Fibroblast of skin of abdomen (primary cell): Measurements from ENCODE around the gene HS3ST5.
A peak's percentile ranks its signal among the peaks of the same experiment; 100 is the strongest.
"Not testable (repeated sequence)": the region's sequence is repeated elsewhere in the genome, so short reads cannot be mapped to it uniquely, and the experiment has no call there.

Source experiments
- DNase-seq: peaks from one replicate; pipeline ENCODE4 v3.0.0-alpha.2; 2013

The HS3ST5 gene

GRCh38 chr6:114084327-114084890 is 258.4 kb downstream of the HS3ST5 start:
- peak; percentile 43 for DNase-seq

- DNase-seq = no peak
Measured at GRCh38 chr6:114083251-114083650, 259.6 kb downstream of the HS3ST5 start.

- DNase-seq = no peak
Measured at GRCh38 chr6:114081730-114082129, 261.1 kb downstream of the HS3ST5 start.

- DNase-seq = no peak
Measured at GRCh38 chr6:114080891-114081510, 261.8 kb downstream of the HS3ST5 start.

GRCh38 chr6:114080410-114080809 is 262.4 kb downstream of the HS3ST5 start:
- DNase-seq = not testable (repeated sequence)

- DNase-seq = no peak
Measured at GRCh38 chr6:114075777-114076176, 267.0 kb downstream of the HS3ST5 start.

GRCh38 chr6:114075300-114075699 is 267.5 kb downstream of the HS3ST5 start:
- DNase-seq = no peak

GRCh38 chr6:114068771-114069170 is 274.1 kb downstream of the HS3ST5 start:
- DNase-seq = no peak

GRCh38 chr6:114068116-114068515 is 274.7 kb downstream of the HS3ST5 start:
- no peak for DNase-seq

GRCh38 chr6:114064862-114065261 is 278.0 kb downstream of the HS3ST5 start:
- DNase-seq = no peak

GRCh38 chr6:114063956-114064355 is 278.9 kb downstream of the HS3ST5 start:
- peak; percentile 15 for DNase-seq

- no peak for DNase-seq
Measured at GRCh38 chr6:114062199-114062598, 280.6 kb downstream of the HS3ST5 start.

- no peak for DNase-seq
Measured at GRCh38 chr6:114061741-114062140, 281.1 kb downstream of the HS3ST5 start.

GRCh38 chr6:114061116-114061515 is 281.7 kb downstream of the HS3ST5 start:
- DNase-seq = no peak

GRCh38 chr6:114058435-114058834 is 284.4 kb downstream of the HS3ST5 start:
- no peak for DNase-seq

- DNase-seq = no peak
Measured at GRCh38 chr6:114055763-114056162, 287.1 kb downstream of the HS3ST5 start.

GRCh38 chr6:114055349-114055748 is 287.5 kb downstream of the HS3ST5 start:
- no peak for DNase-seq

GRCh38 chr6:114053791-114054190 is 289.0 kb downstream of the HS3ST5 start:
- DNase-seq = no peak

- no peak for DNase-seq
Measured at GRCh38 chr6:114052141-114052540, 290.7 kb downstream of the HS3ST5 start.

- DNase-seq = no peak
Measured at GRCh38 chr6:114051031-114051430, 291.8 kb downstream of the HS3ST5 start.

- DNase-seq = no peak
Measured at GRCh38 chr6:114049367-114049966, 293.4 kb downstream of the HS3ST5 start.

GRCh38 chr6:114044566-114044965 is 298.3 kb downstream of the HS3ST5 start:
- not testable (repeated sequence) for DNase-seq

- no peak for DNase-seq
Measured at GRCh38 chr6:114042267-114043016, 300.4 kb downstream of the HS3ST5 start.

- no peak for DNase-seq
Measured at GRCh38 chr6:114040871-114041270, 302.0 kb downstream of the HS3ST5 start.
